GM21526 (cell line): ENCODE data around the gene SCRN1.
"Not testable (repeated sequence)": the region's sequence is repeated elsewhere in the genome, so short reads cannot be mapped to it uniquely, and the experiment has no call there.

Source experiments
- ATAC-seq: cut with Tn5 transposase; IDR thresholded peaks from one replicate; pipeline ENCODE4 v1.9.1; 2021; ENCODE audit warnings: moderate library complexity; ENCODE audit not compliant: unreplicated experiment, low FRiP score

SCRN1 gene

GRCh38 chr7:29893351-29893965 is 96.1 kb downstream of the SCRN1 start:
- no peak for ATAC-seq

GRCh38 chr7:29892231-29892630 is 97.4 kb downstream of the SCRN1 start:
- ATAC-seq = no peak

GRCh38 chr7:29891766-29892165 is 97.8 kb downstream of the SCRN1 start:
- no peak for ATAC-seq

- ATAC-seq = not testable (repeated sequence)
Measured at GRCh38 chr7:29890786-29891185, 98.8 kb downstream of the SCRN1 start.

- no peak for ATAC-seq
Measured at GRCh38 chr7:29890251-29890650, 99.3 kb downstream of the SCRN1 start.

- ATAC-seq = no peak
Measured at GRCh38 chr7:29889288-29889687, 100.3 kb downstream of the SCRN1 start.

GRCh38 chr7:29888006-29888405 is 101.6 kb downstream of the SCRN1 start:
- ATAC-seq = no peak

GRCh38 chr7:29886827-29887226 is 102.8 kb downstream of the SCRN1 start:
- ATAC-seq = no peak

GRCh38 chr7:29885626-29886025 is 104.0 kb downstream of the SCRN1 start:
- ATAC-seq = no peak

GRCh38 chr7:29884399-29885272 is 105.0 kb downstream of the SCRN1 start:
- no peak for ATAC-seq

- no peak for ATAC-seq
Measured at GRCh38 chr7:29883462-29884398, 105.9 kb downstream of the SCRN1 start.

- ATAC-seq = no peak
Measured at GRCh38 chr7:29882481-29882880, 107.1 kb downstream of the SCRN1 start.

- no peak for ATAC-seq
Measured at GRCh38 chr7:29881724-29882123, 107.9 kb downstream of the SCRN1 start.

- no peak for ATAC-seq
Measured at GRCh38 chr7:29879609-29880008, 110.0 kb downstream of the SCRN1 start.

- ATAC-seq = no peak
Measured at GRCh38 chr7:29878081-29878688, 111.4 kb downstream of the SCRN1 start.

GRCh38 chr7:29877196-29877595 is 112.4 kb downstream of the SCRN1 start:
- no peak for ATAC-seq

GRCh38 chr7:29875741-29876140 is 113.9 kb downstream of the SCRN1 start:
- ATAC-seq = no peak

- no peak for ATAC-seq
Measured at GRCh38 chr7:29873644-29874294, 115.8 kb downstream of the SCRN1 start.

- ATAC-seq = no peak
Measured at GRCh38 chr7:29871787-29872398, 117.7 kb downstream of the SCRN1 start.
